Esophagus squamous epithelium (tissue), 5 donors: ENCODE measurements around the gene REELD1. TPM values are rescaled to one million over a fixed set of nuclear protein-coding genes. Genes with fewer than 3 reads are reported as not detected.

Experiments
- DNase-seq: peaks from one replicate; lab custom pipeline; 2025; lab: John Stamatoyannopoulos, UW
- H3K27ac ChIP-seq, 4 donors: fragments of 200-600 bp; sonication (generic); one replicate each; pipeline ENCODE4 v1.5.1; 2016 to 2019; ENCODE audit warnings: mild to moderate bottlenecking in 1 of 4
- H3K27me3 ChIP-seq, 4 donors: fragments of 200-600 bp; sonication (generic); 1 replicate in 3 of 4; 2 replicates in 1 of 4; pipeline versions ENCODE4 v1.5.1 to v1.6.0; 2017 to 2021; ENCODE audit warnings: antibody characterized with exemption in 1 of 4
- H3K36me3 ChIP-seq, 3 donors: fragments of 200-600 bp; sonication (generic); one replicate each; pipeline ENCODE4 v1.5.1; 2016 to 2019
- H3K4me1 ChIP-seq, 3 donors: fragments of 200-600 bp; sonication (generic); one replicate each; pipeline ENCODE4 v1.5.1; 2017 to 2019
- H3K4me3 ChIP-seq, 4 donors: fragments of 200-600 bp; sonication (generic); 1 replicate in 3 of 4; 2 replicates in 1 of 4; pipeline ENCODE4 v1.5.1; 2016 to 2019; ENCODE audit warnings: mild to moderate bottlenecking in 2 of 4, moderate library complexity in 1 of 4
- H3K9me3 ChIP-seq, 3 donors: fragments of 200-600 bp; sonication (generic); one replicate each; pipeline ENCODE4 v1.5.1; 2016 to 2019
- POLR2A ChIP-seq, 4 donors: fragments of 450-650 bp; IDR thresholded peaks; one replicate each; pipeline ENCODE4 v1.6.1; 2017; ENCODE audit warnings: antibody characterized with exemption in 4 of 4, mild to moderate bottlenecking in 4 of 4, moderate library complexity in 3 of 4
- WGBS, 2 donors: methylation state at CpG; one replicate each; pipeline ENCODE4 v1.1.5; 2018; 5-methylcytosine and 5-hydroxymethylcytosine counted together
- intact Hi-C: fragments of 100-400 bp; cut with DNase I; formaldehyde crosslinking; loops from one replicate; pipeline ENCODE4 v1.15.0; 2022
- total RNA-seq, 4 donors: library from RNA; depleted of rRNA; stranded (reverse); fragments of >200 nt; gene quantifications; one replicate each; pipeline ENCODE4 v1.1.0, GENCODE V29; 2016
- TF ChIP-seq, protein P1 (sequence below), 6 experiments: fragments of 450-650 bp in 4 of 6; fragments of 200-600 bp in 2 of 6; sonication (generic) in 2 of 6; IDR thresholded peaks; one replicate each; pipeline ENCODE4 v1.5.1; 2016 to 2019; ENCODE audit warnings: antibody characterized with exemption in 6 of 6, mild to moderate bottlenecking in 4 of 6, moderate library complexity in 4 of 6
- donor health status: DM: yes; HTN: yes; CAD: no.

REELD1 gene
- total RNA-seq, 4 donors from 2014 or later = not detected

GRCh38 chr4:146176891-146177290 is 37.4 kb upstream of the REELD1 start:
- Histone ChIP-seq H3K36me3 (no peaks in the 10 kb centered on the region), H3K9me3 (no peaks in the 10 kb centered on the region), H3K4me1 (peaks cover 0 to 52% (median 27%) of the 10 kb centered on the region in 3 donors), H3K27ac (no peak overlapping the region), H3K4me3 (peak overlapping the region in 2 of 4 donors; percentile 84 to 91), H3K27me3 (no peaks in the 10 kb centered on the region)
- DNase-seq = no peak
- intact Hi-C loops = no loop called here
- TF ChIP-seq, protein P1, sequence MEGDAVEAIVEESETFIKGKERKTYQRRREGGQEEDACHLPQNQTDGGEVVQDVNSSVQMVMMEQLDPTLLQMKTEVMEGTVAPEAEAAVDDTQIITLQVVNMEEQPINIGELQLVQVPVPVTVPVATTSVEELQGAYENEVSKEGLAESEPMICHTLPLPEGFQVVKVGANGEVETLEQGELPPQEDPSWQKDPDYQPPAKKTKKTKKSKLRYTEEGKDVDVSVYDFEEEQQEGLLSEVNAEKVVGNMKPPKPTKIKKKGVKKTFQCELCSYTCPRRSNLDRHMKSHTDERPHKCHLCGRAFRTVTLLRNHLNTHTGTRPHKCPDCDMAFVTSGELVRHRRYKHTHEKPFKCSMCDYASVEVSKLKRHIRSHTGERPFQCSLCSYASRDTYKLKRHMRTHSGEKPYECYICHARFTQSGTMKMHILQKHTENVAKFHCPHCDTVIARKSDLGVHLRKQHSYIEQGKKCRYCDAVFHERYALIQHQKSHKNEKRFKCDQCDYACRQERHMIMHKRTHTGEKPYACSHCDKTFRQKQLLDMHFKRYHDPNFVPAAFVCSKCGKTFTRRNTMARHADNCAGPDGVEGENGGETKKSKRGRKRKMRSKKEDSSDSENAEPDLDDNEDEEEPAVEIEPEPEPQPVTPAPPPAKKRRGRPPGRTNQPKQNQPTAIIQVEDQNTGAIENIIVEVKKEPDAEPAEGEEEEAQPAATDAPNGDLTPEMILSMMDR (IDR thresholded peaks at IDR 0.05) = no peak
- TF ChIP-seq POLR2A (IDR thresholded peaks at IDR 0.05) = no peak
- WGBS, 2 donors = 40 to 72% methylated on average over 2 of the region's 2 CpGs

- Histone ChIP-seq H3K4me1 (peaks cover 0 to 52% (median 27%) of the 10 kb centered on the region in 3 donors), H3K9me3 (no peaks in the 10 kb centered on the region), H3K36me3 (peaks cover 0 to 3% (median 0%) of the 10 kb centered on the region in 3 donors), H3K4me3 (no peak overlapping the region), H3K27me3 (no peaks in the 10 kb centered on the region), H3K27ac (no peak overlapping the region)
- intact Hi-C loops = no loop called here
- DNase-seq = no peak
- TF ChIP-seq, protein P1 (IDR thresholded peaks at IDR 0.05) = no peak
- TF ChIP-seq POLR2A (IDR thresholded peaks at IDR 0.05) = no peak
- 73 to 79% methylated on average over 8 of the region's 8 CpGs for WGBS, 2 donors
Measured at GRCh38 chr4:146178126-146178525, 36.2 kb upstream of the REELD1 start.

DNA sequence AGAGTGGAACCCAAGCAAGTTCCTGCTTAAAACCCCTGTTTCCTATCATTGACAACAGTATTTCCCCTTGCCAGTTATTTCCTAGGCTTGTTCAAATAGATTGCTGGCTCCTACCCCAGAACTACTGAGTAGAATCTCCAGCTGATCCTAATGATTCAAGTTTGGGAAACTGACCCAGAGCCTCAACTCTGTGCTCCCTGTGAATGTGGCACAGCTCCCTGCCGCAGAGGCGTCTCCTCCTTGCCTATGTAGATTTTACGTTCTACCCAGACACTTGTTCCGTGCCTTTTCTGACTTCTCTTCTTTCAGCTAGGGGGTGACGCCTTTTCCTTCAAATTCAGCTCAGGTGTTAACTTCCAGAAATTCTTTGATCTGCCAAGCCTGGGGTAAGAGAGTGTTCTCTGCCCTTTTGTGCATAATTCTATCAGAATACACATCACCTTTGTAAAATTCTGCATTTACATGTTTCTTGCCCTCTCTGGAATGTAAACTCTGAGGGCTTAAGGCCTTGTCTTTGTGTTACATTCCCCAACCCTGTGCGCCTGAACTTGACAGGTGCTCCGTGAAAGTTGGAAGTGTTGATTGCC is 34.5 kb upstream of the REELD1 start:
- Histone ChIP-seq H3K9me3 (no peaks in the 10 kb centered on the region), H3K36me3 (peaks cover 0 to 20% (median 0%) of the 10 kb centered on the region in 3 donors), H3K27me3 (no peaks in the 10 kb centered on the region), H3K4me3 (no peak overlapping the region), H3K4me1 (peaks cover 0 to 52% (median 27%) of the 10 kb centered on the region in 3 donors), H3K27ac (peak overlapping the region in 1 of 4 donors; percentile 29)
- DNase-seq = no peak
- WGBS, 2 donors = 34 to 47% methylated on average over 7 of the region's 7 CpGs
- intact Hi-C loops = no loop called here
- TF ChIP-seq POLR2A (IDR thresholded peaks at IDR 0.05) = no peak
- TF ChIP-seq, protein P1 (IDR thresholded peaks at IDR 0.05) = no peak

- WGBS, 2 donors = 91 to 96% methylated on average over 3 of the region's 3 CpGs
- Histone ChIP-seq H3K4me1 (peaks cover 0 to 35% (median 18%) of the 10 kb centered on the region in 3 donors), H3K36me3 (peaks cover 0 to 39% (median 0%) of the 10 kb centered on the region in 3 donors), H3K27ac (no peak overlapping the region), H3K27me3 (no peaks in the 10 kb centered on the region), H3K9me3 (no peaks in the 10 kb centered on the region), H3K4me3 (no peak overlapping the region)
- DNase-seq = no peak
- TF ChIP-seq, protein P1 (IDR thresholded peaks at IDR 0.05) = no peak
- TF ChIP-seq POLR2A (IDR thresholded peaks at IDR 0.05) = no peak
- intact Hi-C loops = no loop called here
Measured at GRCh38 chr4:146182443-146182842, 31.9 kb upstream of the REELD1 start.

DNA sequence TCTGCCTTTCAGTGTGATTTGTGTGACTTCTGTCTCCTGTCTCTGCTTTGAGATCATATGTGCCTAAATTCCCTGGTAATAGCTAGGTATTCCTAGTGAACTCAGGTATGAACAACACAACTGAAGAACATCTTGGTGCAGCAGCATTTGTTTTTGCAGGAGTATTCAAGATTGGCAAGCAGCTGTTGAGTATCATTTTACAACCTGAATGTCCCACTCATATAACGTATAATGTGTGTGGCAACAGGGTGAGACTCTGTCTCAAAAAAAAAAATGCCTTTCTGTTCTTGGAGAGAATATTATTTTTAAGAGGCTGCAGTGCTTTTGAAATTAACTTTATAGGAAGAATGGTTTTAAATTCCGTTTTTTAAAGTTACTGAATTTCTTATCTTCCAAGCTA is 31.1 kb upstream of the REELD1 start:
- Histone ChIP-seq H3K9me3 (no peaks in the 10 kb centered on the region), H3K27me3 (no peaks in the 10 kb centered on the region), H3K4me1 (peaks cover 0 to 28% (median 10%) of the 10 kb centered on the region in 3 donors), H3K27ac (no peak overlapping the region), H3K4me3 (no peak overlapping the region), H3K36me3 (peaks cover 0 to 46% (median 0%) of the 10 kb centered on the region in 3 donors)
- intact Hi-C loops = no loop called here
- TF ChIP-seq, protein P1 (IDR thresholded peaks at IDR 0.05) = no peak
- TF ChIP-seq POLR2A (IDR thresholded peaks at IDR 0.05) = no peak
- 90% methylated on average over 2 of the region's 2 CpGs for WGBS, 2 donors
- no peak for DNase-seq
